NOMO-1 treated with dmso at 0.1 percent for 144 hours (cell line): ENCODE results near the gene NFIA.
"Not testable (repeated sequence)": the region's sequence is repeated elsewhere in the genome, so short reads cannot be mapped to it uniquely, and the experiment has no call there.

ENCODE experiments used
- DNase-seq: peaks from one replicate; lab custom pipeline; 2025; ENCODE audit not compliant: unreplicated experiment; lab: John Stamatoyannopoulos, UW

Gene NFIA

GRCh38 chr1:61447106-61447967, 365.0 kb downstream of the NFIA start:
- no peak for DNase-seq

- no peak for DNase-seq
Observed at GRCh38 chr1:61447968-61448430, 365.6 kb downstream of the NFIA start.

GRCh38 chr1:61448914-61449313, 366.6 kb downstream of the NFIA start:
- no peak for DNase-seq

- DNase-seq, result no peak
Observed at GRCh38 chr1:61449410-61449809, 367.0 kb downstream of the NFIA start.

GRCh38 chr1:61450454-61450853, 368.1 kb downstream of the NFIA start:
- peak; percentile 33 for DNase-seq

GRCh38 chr1:61450872-61451571, 368.7 kb downstream of the NFIA start:
- DNase-seq, result peak; percentile 33

- DNase-seq, result no peak
Observed at GRCh38 chr1:61451572-61451968, 369.2 kb downstream of the NFIA start.

- no peak for DNase-seq
Observed at GRCh38 chr1:61452176-61453035, 370.0 kb downstream of the NFIA start.

GRCh38 chr1:61453111-61453961, 371.0 kb downstream of the NFIA start:
- peak; percentile 85 for DNase-seq

GRCh38 chr1:61455400-61455799, 373.0 kb downstream of the NFIA start:
- DNase-seq, result no peak

GRCh38 chr1:61457526-61458040, 375.2 kb downstream of the NFIA start:
- DNase-seq, result peak; percentile 58

GRCh38 chr1:61459345-61459744, 377.0 kb downstream of the NFIA start:
- no peak for DNase-seq

- DNase-seq, result no peak
Observed at GRCh38 chr1:61460191-61460590, 377.8 kb downstream of the NFIA start.

GRCh38 chr1:61461406-61462384, 379.3 kb downstream of the NFIA start:
- DNase-seq, result no peak

- no peak for DNase-seq
Observed at GRCh38 chr1:61462628-61463027, 380.3 kb downstream of the NFIA start.

GRCh38 chr1:61463220-61463619, 380.9 kb downstream of the NFIA start:
- DNase-seq, result no peak

- not testable (repeated sequence) for DNase-seq
Observed at GRCh38 chr1:61467836-61468235, 385.5 kb downstream of the NFIA start.

GRCh38 chr1:61469365-61469764, 387.0 kb downstream of the NFIA start:
- DNase-seq, result no peak

GRCh38 chr1:61472876-61473275, 390.5 kb downstream of the NFIA start:
- DNase-seq, result no peak
